T-helper 2 cell (primary cell): Measurements from ENCODE around the gene THY1.

ENCODE experiments used
- DNase-seq, 5 experiments: peaks; one replicate each; pipeline versions ENCODE4 v3.0.0 to v3.0.0-alpha.2; 2012 to 2022

Gene THY1

GRCh38 chr11:119368121-119369034 is 54.6 kb downstream of the THY1 start:
- no peak for DNase-seq

- no peak for DNase-seq
Measured at GRCh38 chr11:119367661-119368120, 55.3 kb downstream of the THY1 start.
